WTC11 (cell line): ENCODE data around the gene C4BPA. TPM values are rescaled to one million over a fixed set of nuclear protein-coding genes. Genes with fewer than 3 reads are reported as not detected.

Source experiments
- ATAC-seq: fragments of 200-7000 bp; cut with Tn5 transposase; 2 replicates; pipeline ENCODE4 v1.10.0; 2021; ENCODE audit warnings: mild to moderate bottlenecking, moderate library complexity
- CTCF ChIA-PET: fragments of 300-600 bp; sonication (Branson Sonifier 250); formaldehyde crosslinking; loops from one replicate; lab custom pipeline; 2021; ENCODE audit warnings: antibody characterized with exemption; lab: Charles Lee
- POLR2A ChIA-PET: fragments of 350-600 bp; sonication (Branson Sonifier 250); formaldehyde crosslinking; loops from one replicate; lab custom pipeline; 2021; ENCODE audit warnings: antibody characterized with exemption; lab: Charles Lee
- DNase-seq: peaks from one replicate; pipeline ENCODE4 v3.0.0; 2021; ENCODE audit warnings: low spot score
- H3K27ac Mint-ChIP-seq: 2 replicates; pipeline ENCODE4 v1.8.0; 2021; ENCODE audit warnings: mixed read lengths
- H3K27me3 Mint-ChIP-seq: 2 replicates; pipeline ENCODE4 v1.8.0; 2021; ENCODE audit warnings: low read depth, mild to moderate bottlenecking, moderate library complexity, mixed read lengths
- H3K36me3 Mint-ChIP-seq: 2 replicates; pipeline ENCODE4 v1.8.0; 2021; ENCODE audit warnings: mixed read lengths
- H3K4me1 Mint-ChIP-seq: 2 replicates; pipeline ENCODE4 v1.8.0; 2022; ENCODE audit warnings: mixed read lengths
- H3K4me3 Mint-ChIP-seq: 2 replicates; pipeline ENCODE4 v1.8.0; 2021; ENCODE audit warnings: mild to moderate bottlenecking, moderate library complexity, mixed read lengths
- H3K9me3 Mint-ChIP-seq: 2 replicates; pipeline ENCODE4 v1.8.0; 2021; ENCODE audit warnings: mixed read lengths
- MAX ChIP-seq: sonication (generic); formaldehyde crosslinking; IDR thresholded peaks from 2 replicates; pipeline ENCODE4 v1.8.0; 2022; ENCODE audit warnings: mild to moderate bottlenecking, missing genetic modification reagents
- NR1H2 ChIP-seq: sonication (generic); formaldehyde crosslinking; IDR thresholded peaks from 2 replicates; pipeline ENCODE4 v1.9.0; 2021; ENCODE audit warnings: mild to moderate bottlenecking, moderate library complexity, missing genetic modification reagents
- NR2C2 ChIP-seq: sonication (generic); formaldehyde crosslinking; IDR thresholded peaks from 2 replicates; pipeline ENCODE4 v1.8.0; 2022; ENCODE audit warnings: mild to moderate bottlenecking, missing genetic modification reagents
- PRDM15 ChIP-seq: sonication (generic); formaldehyde crosslinking; IDR thresholded peaks from 2 replicates; pipeline ENCODE4 v1.8.0; 2022; ENCODE audit warnings: missing genetic modification reagents
- TP53 ChIP-seq: sonication (generic); formaldehyde crosslinking; IDR thresholded peaks from 2 replicates; pipeline ENCODE4 v1.8.1; 2023; ENCODE audit warnings: mild to moderate bottlenecking, missing genetic modification reagents
- USF1 ChIP-seq: sonication (generic); formaldehyde crosslinking; IDR thresholded peaks from 2 replicates; pipeline ENCODE4 v1.8.0; 2022; ENCODE audit warnings: mild to moderate bottlenecking, missing genetic modification reagents
- ZNF263 ChIP-seq: sonication (generic); formaldehyde crosslinking; IDR thresholded peaks from 2 replicates; pipeline ENCODE4 v1.8.1; 2022; ENCODE audit warnings: low read depth, mild to moderate bottlenecking, moderate library complexity, missing genetic modification reagents
- ZNF396 ChIP-seq: fragments of 250-450 bp; sonication (Bioruptor Pico); IDR thresholded peaks from 2 replicates; pipeline ENCODE4 v1.8.0; 2021; ENCODE audit warnings: mild to moderate bottlenecking, moderate library complexity, borderline replicate concordance
- total RNA-seq: library from RNA; stranded (reverse); gene quantifications from 3 replicates; pipeline ENCODE4 v1.2.3, GENCODE V29; 2021
- TF ChIP-seq, protein P1 (sequence below): sonication (generic); formaldehyde crosslinking; IDR thresholded peaks from 2 replicates; pipeline ENCODE4 v1.8.0; 2023; ENCODE audit warnings: mild to moderate bottlenecking, missing genetic modification reagents
- TF ChIP-seq, protein P2 (sequence below): sonication (generic); formaldehyde crosslinking; IDR thresholded peaks from 2 replicates; pipeline ENCODE4 v1.8.1; 2023; ENCODE audit warnings: mild to moderate bottlenecking, missing genetic modification reagents
- TF ChIP-seq, protein P3 (sequence below): sonication (generic); formaldehyde crosslinking; IDR thresholded peaks from 2 replicates; pipeline ENCODE4 v1.8.1; 2023; ENCODE audit warnings: mild to moderate bottlenecking, missing genetic modification reagents, borderline replicate concordance

The C4BPA gene
- total RNA-seq, 1 experiment from 2014 or later: 0.39 TPM

- TF ChIP-seq PRDM15 (CRISPR knock-in tag) (no peak), MAX (CRISPR knock-in tag) (no peak), NR2C2 (CRISPR knock-in tag) (no peak), TP53 (no peak)
- TF ChIP-seq, protein P1, sequence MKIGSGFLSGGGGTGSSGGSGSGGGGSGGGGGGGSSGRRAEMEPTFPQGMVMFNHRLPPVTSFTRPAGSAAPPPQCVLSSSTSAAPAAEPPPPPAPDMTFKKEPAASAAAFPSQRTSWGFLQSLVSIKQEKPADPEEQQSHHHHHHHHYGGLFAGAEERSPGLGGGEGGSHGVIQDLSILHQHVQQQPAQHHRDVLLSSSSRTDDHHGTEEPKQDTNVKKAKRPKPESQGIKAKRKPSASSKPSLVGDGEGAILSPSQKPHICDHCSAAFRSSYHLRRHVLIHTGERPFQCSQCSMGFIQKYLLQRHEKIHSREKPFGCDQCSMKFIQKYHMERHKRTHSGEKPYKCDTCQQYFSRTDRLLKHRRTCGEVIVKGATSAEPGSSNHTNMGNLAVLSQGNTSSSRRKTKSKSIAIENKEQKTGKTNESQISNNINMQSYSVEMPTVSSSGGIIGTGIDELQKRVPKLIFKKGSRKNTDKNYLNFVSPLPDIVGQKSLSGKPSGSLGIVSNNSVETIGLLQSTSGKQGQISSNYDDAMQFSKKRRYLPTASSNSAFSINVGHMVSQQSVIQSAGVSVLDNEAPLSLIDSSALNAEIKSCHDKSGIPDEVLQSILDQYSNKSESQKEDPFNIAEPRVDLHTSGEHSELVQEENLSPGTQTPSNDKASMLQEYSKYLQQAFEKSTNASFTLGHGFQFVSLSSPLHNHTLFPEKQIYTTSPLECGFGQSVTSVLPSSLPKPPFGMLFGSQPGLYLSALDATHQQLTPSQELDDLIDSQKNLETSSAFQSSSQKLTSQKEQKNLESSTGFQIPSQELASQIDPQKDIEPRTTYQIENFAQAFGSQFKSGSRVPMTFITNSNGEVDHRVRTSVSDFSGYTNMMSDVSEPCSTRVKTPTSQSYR (CRISPR knock-in tag): no peak
- TF ChIP-seq, protein P2, sequence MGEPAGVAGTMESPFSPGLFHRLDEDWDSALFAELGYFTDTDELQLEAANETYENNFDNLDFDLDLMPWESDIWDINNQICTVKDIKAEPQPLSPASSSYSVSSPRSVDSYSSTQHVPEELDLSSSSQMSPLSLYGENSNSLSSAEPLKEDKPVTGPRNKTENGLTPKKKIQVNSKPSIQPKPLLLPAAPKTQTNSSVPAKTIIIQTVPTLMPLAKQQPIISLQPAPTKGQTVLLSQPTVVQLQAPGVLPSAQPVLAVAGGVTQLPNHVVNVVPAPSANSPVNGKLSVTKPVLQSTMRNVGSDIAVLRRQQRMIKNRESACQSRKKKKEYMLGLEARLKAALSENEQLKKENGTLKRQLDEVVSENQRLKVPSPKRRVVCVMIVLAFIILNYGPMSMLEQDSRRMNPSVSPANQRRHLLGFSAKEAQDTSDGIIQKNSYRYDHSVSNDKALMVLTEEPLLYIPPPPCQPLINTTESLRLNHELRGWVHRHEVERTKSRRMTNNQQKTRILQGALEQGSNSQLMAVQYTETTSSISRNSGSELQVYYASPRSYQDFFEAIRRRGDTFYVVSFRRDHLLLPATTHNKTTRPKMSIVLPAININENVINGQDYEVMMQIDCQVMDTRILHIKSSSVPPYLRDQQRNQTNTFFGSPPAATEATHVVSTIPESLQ (CRISPR knock-in tag): no peak
These were observed 22.9 kb upstream of the C4BPA start (continued) for GRCh38 chr1:207081088-207081487.

DNA sequence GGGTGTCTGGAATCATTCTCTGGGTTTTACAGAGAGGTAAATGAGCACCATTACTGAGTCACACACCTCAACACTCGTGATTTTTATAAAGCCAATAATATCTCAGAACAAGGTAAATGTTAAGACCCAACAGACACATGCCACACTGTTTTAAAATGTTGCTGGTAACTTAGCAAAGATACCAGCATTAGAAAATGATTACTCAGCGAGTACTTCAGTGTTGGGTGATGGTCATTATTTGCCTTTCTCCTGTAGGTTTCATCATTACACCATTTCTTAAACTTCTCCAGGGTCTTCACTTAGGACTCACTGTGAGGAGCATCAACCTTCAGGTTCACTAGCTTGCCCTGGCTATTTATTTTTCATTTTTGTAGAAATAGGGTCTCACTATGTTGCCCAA lies 22.2 kb upstream of the C4BPA start:
- ChIA-PET POLR2A (no interaction called here), CTCF (interaction anchor here (1.0 kb wide), 1 partner anchor 323 kb away, joined by 3 read pairs; no protein-coding TSS in a partner anchor)
- Mint-ChIP-seq H3K36me3 (no peaks in the 10 kb centered on the region), H3K4me1 (peaks cover 29% of the 10 kb centered on the region), H3K9me3 (no peaks in the 10 kb centered on the region), H3K4me3 (no peak overlapping the region), H3K27me3 (no peaks in the 10 kb centered on the region), H3K27ac (no peak overlapping the region)
- no peak for DNase-seq
- TF ChIP-seq, protein P3, sequence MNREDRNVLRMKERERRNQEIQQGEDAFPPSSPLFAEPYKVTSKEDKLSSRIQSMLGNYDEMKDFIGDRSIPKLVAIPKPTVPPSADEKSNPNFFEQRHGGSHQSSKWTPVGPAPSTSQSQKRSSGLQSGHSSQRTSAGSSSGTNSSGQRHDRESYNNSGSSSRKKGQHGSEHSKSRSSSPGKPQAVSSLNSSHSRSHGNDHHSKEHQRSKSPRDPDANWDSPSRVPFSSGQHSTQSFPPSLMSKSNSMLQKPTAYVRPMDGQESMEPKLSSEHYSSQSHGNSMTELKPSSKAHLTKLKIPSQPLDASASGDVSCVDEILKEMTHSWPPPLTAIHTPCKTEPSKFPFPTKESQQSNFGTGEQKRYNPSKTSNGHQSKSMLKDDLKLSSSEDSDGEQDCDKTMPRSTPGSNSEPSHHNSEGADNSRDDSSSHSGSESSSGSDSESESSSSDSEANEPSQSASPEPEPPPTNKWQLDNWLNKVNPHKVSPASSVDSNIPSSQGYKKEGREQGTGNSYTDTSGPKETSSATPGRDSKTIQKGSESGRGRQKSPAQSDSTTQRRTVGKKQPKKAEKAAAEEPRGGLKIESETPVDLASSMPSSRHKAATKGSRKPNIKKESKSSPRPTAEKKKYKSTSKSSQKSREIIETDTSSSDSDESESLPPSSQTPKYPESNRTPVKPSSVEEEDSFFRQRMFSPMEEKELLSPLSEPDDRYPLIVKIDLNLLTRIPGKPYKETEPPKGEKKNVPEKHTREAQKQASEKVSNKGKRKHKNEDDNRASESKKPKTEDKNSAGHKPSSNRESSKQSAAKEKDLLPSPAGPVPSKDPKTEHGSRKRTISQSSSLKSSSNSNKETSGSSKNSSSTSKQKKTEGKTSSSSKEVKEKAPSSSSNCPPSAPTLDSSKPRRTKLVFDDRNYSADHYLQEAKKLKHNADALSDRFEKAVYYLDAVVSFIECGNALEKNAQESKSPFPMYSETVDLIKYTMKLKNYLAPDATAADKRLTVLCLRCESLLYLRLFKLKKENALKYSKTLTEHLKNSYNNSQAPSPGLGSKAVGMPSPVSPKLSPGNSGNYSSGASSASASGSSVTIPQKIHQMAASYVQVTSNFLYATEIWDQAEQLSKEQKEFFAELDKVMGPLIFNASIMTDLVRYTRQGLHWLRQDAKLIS (CRISPR knock-in tag): no peak
- TF ChIP-seq ZNF396 (CRISPR knock-in tag) (no peak), NR1H2 (no peak), ZNF263 (CRISPR knock-in tag) (no peak), USF1 (CRISPR knock-in tag) (no peak)
- TF ChIP-seq, protein P1 (CRISPR knock-in tag): no peak
- no peak for ATAC-seq
